ENCODE results near the gene SLC27A2. TPM values are rescaled to one million over a fixed set of nuclear protein-coding genes. Genes with fewer than 3 reads are reported as not detected.

Gene SLC27A2
- total and polyA plus RNA-seq, 2 experiments from 2014 or later: 2.8 to 9.4 TPM

- TF ChIP-seq JUNB (IDR thresholded peaks at IDR 0.05; ENCODE audit: unreplicated experiment) (no peak), ZNF114 (CRISPR knock-in tag; IDR thresholded peaks at IDR 0.05) (no peak), NANOG (IDR thresholded peaks at IDR 0.05; ENCODE audit: borderline replicate concordance) (no peak), CTCF (conservative IDR thresholded peaks at IDR 0.05; ENCODE audit: low read depth in 2 of 2) (no peak), EZH2phosphoT487 (IDR thresholded peaks at IDR 0.05; ENCODE audit: unreplicated experiment) (no peak), ZNF331 (CRISPR knock-in tag; IDR thresholded peaks at IDR 0.05; ENCODE audit: low read depth) (no peak), STAT1 (IDR thresholded peaks at IDR 0.05; ENCODE audit: unreplicated experiment) (no peak), EZH2 (IDR thresholded peaks at IDR 0.05; ENCODE audit: low read depth, unreplicated experiment) (no peak), CREB1 (CRISPR knock-in tag; IDR thresholded peaks at IDR 0.05; ENCODE audit: low read depth) (no peak)
Observed at GRCh38 chr15:50162969-50163718, 18.9 kb upstream of the SLC27A2 start (continued).

DNA sequence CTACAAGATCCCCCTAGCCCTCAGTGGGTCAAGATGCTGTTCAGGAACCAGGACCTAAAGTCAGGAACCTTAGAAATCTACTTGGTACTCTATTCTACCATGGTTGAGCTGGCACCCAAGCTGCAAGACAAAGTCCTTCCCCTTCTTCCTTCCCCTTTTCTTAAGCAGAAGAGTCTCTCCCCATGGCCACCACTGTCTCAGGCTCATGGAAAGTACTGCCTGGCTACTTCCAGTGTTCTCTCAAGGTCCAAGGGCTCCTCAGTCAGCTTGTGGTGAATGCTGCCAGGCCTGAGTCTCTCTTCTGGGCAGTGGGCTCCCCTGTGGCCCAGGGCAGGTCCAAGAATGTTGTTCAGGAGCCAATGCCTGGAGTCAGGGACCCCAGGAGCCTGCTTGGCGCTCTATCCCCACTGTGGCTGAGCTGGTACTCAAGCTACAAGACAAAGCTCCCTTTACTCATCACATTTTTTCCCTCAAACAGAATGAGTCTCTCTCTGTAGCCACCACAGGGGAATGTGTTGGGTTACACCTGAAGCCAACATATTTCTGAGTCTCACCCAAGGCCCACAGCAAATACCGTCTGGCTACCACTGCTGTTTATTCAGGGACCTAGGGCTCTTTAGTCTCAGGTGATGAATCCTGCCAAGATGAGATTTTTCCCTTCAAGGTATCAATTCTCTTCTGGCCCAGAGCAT, 18.1 kb upstream of the SLC27A2 start:
- no peak overlapping the region for H3K27ac ChIP-seq (ENCODE audit: low read depth)

More for the DNA sequence above, 18.1 kb upstream of the SLC27A2 start:
- Histone ChIP-seq H3K9me2 (ENCODE audit: insufficient read depth) (no peaks in the 10 kb centered on the region), H3K4me2 (no peak overlapping the region), H3K79me2 (replicated peaks; ENCODE audit: insufficient read depth) (no peaks in the 10 kb centered on the region), H2AFZ (no peak overlapping the region), H3K36me3 (ENCODE audit: insufficient read depth) (no peaks in the 10 kb centered on the region), H3K4me3 (no peak overlapping the region), H3F3A (replicated peaks; ENCODE audit: low read depth) (no peaks in the 10 kb centered on the region), H3K27me3 (ENCODE audit: insufficient read depth) (no peaks in the 10 kb centered on the region), H4K20me1 (replicated peaks; ENCODE audit: insufficient read depth) (no peaks in the 10 kb centered on the region), H3K4me1 (ENCODE audit: insufficient read depth) (no peaks in the 10 kb centered on the region)
- Mint-ChIP-seq H3K4me1 (peaks cover 2% of the 10 kb centered on the region; the same call in 2 of the 3 replicates), H3K36me3 (ENCODE audit: low read depth) (peaks cover 8% of the 10 kb centered on the region), H3K4me3 (no peak overlapping the region), H3K9me3 (peaks cover 16% of the 10 kb centered on the region), H3K27me3 (ENCODE audit: insufficient read depth, low read depth, poor library complexity) (peaks cover 3% of the 10 kb centered on the region), H3K27ac (no peak overlapping the region)
- ATAC-seq (no peak), DNase-seq (ENCODE audit: low spot score) (no peak)
- TF ChIP-seq REST (IDR thresholded peaks at IDR 0.05; ENCODE audit: unreplicated experiment) (no peak), EZH2phosphoT487 (IDR thresholded peaks at IDR 0.05; ENCODE audit: unreplicated experiment) (no peak), ZNF114 (CRISPR knock-in tag; IDR thresholded peaks at IDR 0.05) (no peak), CREB1 (CRISPR knock-in tag; IDR thresholded peaks at IDR 0.05; ENCODE audit: low read depth) (no peak)

Data from GM23338 (cell line).